Prostate gland (tissue), 2 donors: ENCODE data around the gene MYH9. TPM values are rescaled to one million over a fixed set of nuclear protein-coding genes. Genes with fewer than 3 reads are reported as not detected.

Source experiments
- DNase-seq: peaks from one replicate; pipeline ENCODE4 v3.0.0-alpha.2; 2019; ENCODE audit warnings: low spot score
- H3K27ac ChIP-seq, 2 donors: fragments of 200-600 bp; sonication (generic); 2 replicates each; pipeline ENCODE4 v1.5.1; 2017 to 2019
- H3K27me3 ChIP-seq: fragments of 200-600 bp; sonication (generic); replicated peaks from 2 replicates; pipeline ENCODE4 v1.5.1; 2019; ENCODE audit not compliant: insufficient read depth
- H3K36me3 ChIP-seq, 2 donors: fragments of 200-600 bp; sonication (generic); 1 replicate in 1 of 2; 2 replicates in 1 of 2; pipeline versions ENCODE4 v1.5.1 to v1.8.1; 2017 to 2019
- H3K4me1 ChIP-seq: fragments of 200-600 bp; sonication (generic); replicated peaks from 2 replicates; pipeline ENCODE4 v1.5.1; 2019
- H3K4me3 ChIP-seq, 2 donors: fragments of 200-600 bp; sonication (generic); 2 replicates each; pipeline ENCODE4 v1.5.1; 2017 to 2019
- H3K9me3 ChIP-seq: fragments of 200-600 bp; sonication (generic); 2 replicates; pipeline ENCODE4 v1.5.1; 2017
- POLR2A ChIP-seq: fragments of 450-650 bp; IDR thresholded peaks from one replicate; pipeline ENCODE4 v1.6.1; 2016; ENCODE audit warnings: antibody characterized with exemption, mild to moderate bottlenecking
- POLR2AphosphoS5 ChIP-seq: sonication (generic); formaldehyde crosslinking; IDR thresholded peaks from one replicate; pipeline ENCODE4 v1.6.1; 2017; ENCODE audit warnings: antibody characterized with exemption
- WGBS: methylation state at CpG from one replicate; pipeline ENCODE4 v1.1.5; 2018; 5-methylcytosine and 5-hydroxymethylcytosine counted together
- intact Hi-C: fragments of 100-400 bp; cut with DNase I; formaldehyde crosslinking; loops from one replicate; pipeline ENCODE4 v1.14.2; 2022
- total RNA-seq, 2 donors: library from RNA; depleted of rRNA; stranded (reverse); fragments of >200 nt; gene quantifications; one replicate each; pipeline ENCODE4 v1.1.0, GENCODE V29; 2016
- TF ChIP-seq, protein P1 (sequence below), 4 experiments: fragments of 200-600 bp in 2 of 4; fragments of 450-650 bp in 2 of 4; sonication (generic) in 2 of 4; IDR thresholded peaks; 1 replicate in 3 of 4; 2 replicates in 1 of 4; pipeline ENCODE4 v1.5.1; 2016 to 2019; ENCODE audit warnings: antibody characterized with exemption in 4 of 4, mild to moderate bottlenecking in 2 of 4, moderate library complexity in 2 of 4

The MYH9 gene
- total RNA-seq: 100 to 1,000 TPM; 295 to 329 TPM

DNA sequence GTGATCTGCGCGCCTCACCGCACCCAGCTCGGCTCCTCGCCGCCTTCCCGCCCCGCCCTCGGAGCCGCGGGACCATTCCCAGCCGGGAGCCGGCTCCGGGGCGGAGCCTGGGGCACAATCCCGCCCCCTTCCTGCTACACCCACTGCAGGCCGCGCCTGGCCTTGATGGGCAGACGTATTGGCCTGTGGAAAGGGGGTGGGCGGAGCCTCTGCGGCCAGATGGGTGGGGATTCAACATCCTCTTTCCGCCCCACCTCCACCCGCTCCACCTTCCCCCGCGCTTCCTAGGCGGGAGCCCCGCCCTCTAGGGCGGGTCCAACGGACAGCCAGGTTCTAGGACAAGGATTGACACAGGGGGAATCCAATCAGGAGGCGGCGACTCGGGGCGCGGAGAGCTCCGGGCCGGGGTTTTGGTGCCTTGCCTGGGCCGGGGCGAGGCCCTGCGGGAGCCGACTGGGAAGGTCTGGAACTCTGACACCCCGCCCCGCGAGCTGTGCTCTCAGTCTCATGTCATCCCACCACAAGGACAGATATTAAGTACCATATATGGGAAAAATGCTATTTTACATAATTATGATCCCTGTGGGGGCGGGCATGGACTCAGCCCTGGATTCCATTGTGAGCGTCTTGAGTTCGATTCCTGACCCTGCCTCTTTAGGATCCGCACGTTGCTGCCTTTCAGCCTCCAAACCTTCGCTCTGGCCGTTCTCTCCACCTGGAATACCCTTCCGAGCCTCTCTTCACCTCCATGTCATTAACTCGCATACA is at the start of gene MYH9:
Gene MYH9 (minus strand): TSS at position 9 of the 768 bp plus-strand sequence. CDS start 38,731 bp downstream, outside the sequence.
- no peaks in the 10 kb centered on the region for H3K9me3 ChIP-seq
- no peaks in the 10 kb centered on the region for H3K27me3 ChIP-seq
- WGBS: 2% methylated on average over 50 of the region's 52 CpGs
- peak; percentile 100 for DNase-seq
- no peaks in the 10 kb centered on the region for H3K36me3 ChIP-seq
- H3K4me3 ChIP-seq: peak within 1 kb of the TSS; percentile 99
- H3K4me1 ChIP-seq: peaks cover 11% of the 10 kb centered on the region
- peak within 1 kb of the TSS; percentile 99 to 100 for H3K27ac ChIP-seq
- intact Hi-C loops: loop anchor here (2.0 to 5.0 kb wide), 3 partner anchors 59 to 79 kb away; no protein-coding TSS in a partner anchor
- no peak for TF ChIP-seq POLR2A
- TF ChIP-seq, protein P1, sequence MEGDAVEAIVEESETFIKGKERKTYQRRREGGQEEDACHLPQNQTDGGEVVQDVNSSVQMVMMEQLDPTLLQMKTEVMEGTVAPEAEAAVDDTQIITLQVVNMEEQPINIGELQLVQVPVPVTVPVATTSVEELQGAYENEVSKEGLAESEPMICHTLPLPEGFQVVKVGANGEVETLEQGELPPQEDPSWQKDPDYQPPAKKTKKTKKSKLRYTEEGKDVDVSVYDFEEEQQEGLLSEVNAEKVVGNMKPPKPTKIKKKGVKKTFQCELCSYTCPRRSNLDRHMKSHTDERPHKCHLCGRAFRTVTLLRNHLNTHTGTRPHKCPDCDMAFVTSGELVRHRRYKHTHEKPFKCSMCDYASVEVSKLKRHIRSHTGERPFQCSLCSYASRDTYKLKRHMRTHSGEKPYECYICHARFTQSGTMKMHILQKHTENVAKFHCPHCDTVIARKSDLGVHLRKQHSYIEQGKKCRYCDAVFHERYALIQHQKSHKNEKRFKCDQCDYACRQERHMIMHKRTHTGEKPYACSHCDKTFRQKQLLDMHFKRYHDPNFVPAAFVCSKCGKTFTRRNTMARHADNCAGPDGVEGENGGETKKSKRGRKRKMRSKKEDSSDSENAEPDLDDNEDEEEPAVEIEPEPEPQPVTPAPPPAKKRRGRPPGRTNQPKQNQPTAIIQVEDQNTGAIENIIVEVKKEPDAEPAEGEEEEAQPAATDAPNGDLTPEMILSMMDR (IDR thresholded peaks at IDR 0.05): peak in 1 of 4 experiments; percentile 35
- peak; percentile 97 for TF ChIP-seq POLR2AphosphoS5

DNA sequence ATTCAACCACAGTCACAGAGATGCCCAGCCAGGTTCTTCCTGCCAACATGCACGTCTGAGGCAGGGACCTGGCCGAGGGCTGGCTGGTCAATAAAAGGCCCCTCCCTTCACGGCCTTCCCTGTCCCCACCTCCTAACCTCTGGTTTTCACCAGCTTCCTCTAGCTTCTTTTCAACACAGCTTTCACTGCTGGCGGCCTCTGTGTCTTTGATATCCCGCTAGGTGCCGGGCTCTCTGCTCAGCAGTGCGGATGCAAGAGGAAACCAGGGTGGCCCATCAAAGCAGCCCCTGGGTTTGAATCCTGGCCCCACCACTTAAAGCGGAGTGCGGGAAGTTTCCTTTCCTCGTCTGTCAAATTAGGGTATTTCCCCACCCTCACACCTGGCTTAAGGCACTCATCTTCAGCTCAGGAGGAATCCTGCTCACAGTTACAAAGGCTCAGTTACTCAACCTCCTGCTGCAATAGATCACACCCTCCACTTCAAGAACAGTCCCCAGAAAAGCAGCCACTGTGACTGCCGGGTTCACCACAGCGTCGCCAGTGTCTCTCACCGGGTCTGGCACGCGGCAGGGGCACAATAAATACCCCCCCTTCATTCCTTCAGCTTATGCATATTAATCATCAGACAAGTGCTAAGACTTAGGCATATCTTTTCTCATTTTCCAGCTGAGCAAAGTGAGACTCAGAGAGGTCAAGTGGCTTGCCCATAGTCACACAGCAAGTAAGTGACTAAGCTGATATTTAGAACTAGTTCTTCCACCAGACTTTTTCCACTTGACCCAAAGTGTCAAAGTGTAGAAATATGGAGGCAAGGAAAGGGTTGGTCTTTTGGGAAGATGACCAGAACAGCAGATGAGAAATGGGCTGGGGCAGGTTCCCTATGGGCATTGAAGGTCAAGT is 48.0 kb upstream of the MYH9 start:
- H3K9me3 ChIP-seq: no peaks in the 10 kb centered on the region
- peak; percentile 38 for DNase-seq

DNA sequence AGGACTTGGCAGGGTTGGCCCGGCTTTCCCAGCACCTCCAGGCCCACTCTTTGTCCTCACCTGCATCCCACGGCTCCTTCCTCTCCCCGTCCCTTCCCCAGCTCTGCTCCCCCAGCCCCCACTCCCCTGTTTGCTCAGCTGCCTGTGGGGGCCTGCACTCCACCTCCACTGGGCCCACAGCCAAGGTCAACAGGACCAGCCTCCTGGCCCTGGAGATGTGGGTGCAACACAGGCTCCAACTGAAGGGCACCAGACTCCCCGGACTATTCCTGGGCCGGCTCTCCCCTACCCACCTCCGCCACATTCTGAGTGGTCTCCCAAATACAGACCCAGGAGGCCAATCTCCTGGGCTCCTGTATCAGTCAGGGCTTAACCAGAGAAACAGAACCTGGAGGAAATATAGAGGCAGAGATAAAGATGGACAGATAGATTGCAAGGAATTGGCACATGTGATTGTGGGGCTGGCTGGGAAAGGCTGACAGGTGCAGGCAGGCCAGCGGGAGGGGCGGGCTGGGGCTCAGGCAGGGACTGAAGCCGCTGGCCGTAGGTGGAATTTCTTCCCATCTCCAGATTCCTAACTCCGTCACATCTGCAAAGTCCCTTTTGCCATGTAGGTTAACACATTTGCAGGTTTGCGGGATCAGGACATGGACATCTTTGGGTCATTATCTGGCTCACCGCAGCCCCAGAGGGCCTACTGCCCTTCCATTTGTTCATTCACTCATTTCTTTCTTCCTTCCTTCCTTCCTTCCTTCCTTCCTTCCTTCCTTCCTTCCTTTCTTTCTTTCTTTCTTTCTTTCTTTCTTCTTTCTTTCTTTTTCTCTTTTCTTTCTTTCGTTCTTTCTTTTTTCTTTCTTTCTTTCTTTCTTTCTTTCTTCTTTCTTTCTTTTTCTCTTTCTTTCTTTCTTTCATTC is 45.8 kb upstream of the MYH9 start:
- Histone ChIP-seq H3K36me3 (no peaks in the 10 kb centered on the region), H3K4me3 (no peak overlapping the region), H3K27me3 (no peaks in the 10 kb centered on the region), H3K27ac (peak overlapping the region; percentile 15 to 69), H3K9me3 (no peaks in the 10 kb centered on the region), H3K4me1 (peaks cover 19% of the 10 kb centered on the region)
- intact Hi-C loops: no loop called here
- peak; percentile 22 for DNase-seq
- 62% methylated on average over 14 of the region's 14 CpGs for WGBS
- TF ChIP-seq POLR2A (no peak), POLR2AphosphoS5 (no peak)
- TF ChIP-seq, protein P1 (IDR thresholded peaks at IDR 0.05): no peak

More for the DNA sequence above, 48.0 kb upstream of the MYH9 start:
- Histone ChIP-seq H3K4me1 (peaks cover 19% of the 10 kb centered on the region), H3K36me3 (no peaks in the 10 kb centered on the region), H3K4me3 (no peak overlapping the region), H3K27me3 (no peaks in the 10 kb centered on the region), H3K27ac (peak overlapping the region; percentile 41 to 69)
- WGBS: 61% methylated on average over 16 of the region's 16 CpGs
- intact Hi-C loops: no loop called here
- TF ChIP-seq, protein P1 (IDR thresholded peaks at IDR 0.05): no peak
- TF ChIP-seq POLR2A: no peak
- no peak for TF ChIP-seq POLR2AphosphoS5

DNA sequence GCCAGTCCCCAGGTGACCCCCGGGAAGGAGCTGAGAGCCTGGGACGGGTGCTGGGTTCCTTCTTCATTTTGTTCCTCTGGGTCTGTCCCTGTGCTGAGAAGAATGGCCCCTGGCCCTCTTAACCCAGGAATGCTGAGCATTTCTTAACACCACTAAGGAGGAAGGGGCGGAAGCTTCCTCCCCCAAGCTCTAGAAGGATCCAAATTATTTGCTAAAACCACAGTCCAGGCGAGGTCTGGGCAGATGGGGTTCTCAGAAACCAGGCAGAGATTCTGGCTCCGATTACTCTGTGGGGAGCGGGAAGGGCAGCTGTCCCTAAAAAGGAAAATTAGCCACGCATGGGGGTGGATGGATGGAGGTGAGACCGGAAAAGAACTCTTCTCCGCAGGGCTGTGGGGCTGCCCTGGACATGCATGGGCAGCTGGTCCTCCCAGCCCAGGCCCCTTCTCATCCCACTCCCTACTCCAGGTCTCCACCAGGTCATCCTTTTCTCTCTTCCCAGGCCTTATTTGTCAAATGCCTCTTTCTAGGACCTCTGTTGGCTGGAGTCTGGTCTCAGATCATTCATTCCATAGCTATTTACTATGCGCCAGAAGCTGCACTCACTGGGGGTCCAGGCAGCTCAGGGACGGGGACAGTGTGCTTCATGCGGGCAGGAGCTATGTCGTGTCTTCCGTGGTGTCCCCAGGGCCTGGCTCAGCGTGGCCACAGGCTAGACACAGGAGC is 45.0 kb upstream of the MYH9 start:
- 70% methylated on average over 15 of the region's 15 CpGs for WGBS
- Histone ChIP-seq H3K27ac (peak overlapping the region; percentile 15 to 69), H3K36me3 (no peaks in the 10 kb centered on the region), H3K4me3 (no peak overlapping the region), H3K4me1 (peaks cover 19% of the 10 kb centered on the region), H3K9me3 (no peaks in the 10 kb centered on the region), H3K27me3 (no peaks in the 10 kb centered on the region)
- intact Hi-C loops: no loop called here
- no peak for DNase-seq
- TF ChIP-seq POLR2A (no peak), POLR2AphosphoS5 (no peak)
- TF ChIP-seq, protein P1 (IDR thresholded peaks at IDR 0.05): no peak
